ENCODE data around the gene PPP2R5B. TPM values are rescaled to one million over a fixed set of nuclear protein-coding genes. Genes with fewer than 3 reads are reported as not detected.

Gene PPP2R5B
- total and polyA plus RNA-seq, 9 of the 15 experiments (the other 6 are each of a cell fraction or from before 2014, with no cell fraction given), result 0.10 to 7.8 (median 3.3) TPM

DNA sequence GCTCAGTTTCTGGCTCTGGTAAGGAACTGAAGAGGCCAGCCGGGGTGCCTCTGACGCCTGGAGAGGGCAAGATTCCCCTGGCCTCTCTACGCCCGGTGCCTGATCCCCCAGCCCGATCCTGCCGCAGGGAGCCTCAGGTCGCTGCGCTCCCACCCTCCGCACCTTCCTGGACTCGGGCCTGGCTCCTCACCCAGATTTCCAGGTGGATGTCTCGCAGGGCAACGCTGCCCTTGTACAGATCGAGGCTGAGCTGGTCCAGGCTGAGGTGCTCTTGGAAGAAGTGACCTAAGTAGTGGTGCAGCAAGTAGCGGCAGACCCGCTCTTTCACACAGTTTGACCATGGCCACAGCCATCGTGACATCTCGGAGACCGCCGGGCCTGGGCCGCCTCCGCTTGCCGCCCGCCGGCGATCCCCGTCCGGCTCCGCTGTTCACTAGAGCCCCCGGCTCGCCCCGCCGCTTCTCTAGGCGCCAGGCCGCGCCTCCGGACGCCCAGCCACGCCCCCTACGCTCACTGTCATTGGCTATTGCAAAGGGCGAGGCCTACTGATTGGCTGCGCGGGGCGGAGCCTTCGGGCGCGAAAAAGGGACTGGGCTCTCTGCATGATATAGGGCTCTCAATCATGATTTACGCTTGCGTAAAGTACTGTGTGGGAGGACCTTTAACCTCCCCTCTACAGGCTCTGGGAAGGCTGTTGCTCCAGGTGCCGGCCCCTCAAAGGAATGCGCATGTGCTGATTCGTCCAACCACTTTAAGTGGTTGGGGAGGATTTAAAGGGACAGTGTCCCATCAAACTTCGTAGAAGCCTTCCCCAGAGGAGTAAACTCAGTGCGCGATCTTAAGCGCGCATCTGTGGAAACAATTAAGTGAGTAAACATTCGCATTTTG, 7.5 kb upstream of the PPP2R5B start, which contains the start of gene ATG2A (continued):
- TF ChIP-seq, protein P1, sequence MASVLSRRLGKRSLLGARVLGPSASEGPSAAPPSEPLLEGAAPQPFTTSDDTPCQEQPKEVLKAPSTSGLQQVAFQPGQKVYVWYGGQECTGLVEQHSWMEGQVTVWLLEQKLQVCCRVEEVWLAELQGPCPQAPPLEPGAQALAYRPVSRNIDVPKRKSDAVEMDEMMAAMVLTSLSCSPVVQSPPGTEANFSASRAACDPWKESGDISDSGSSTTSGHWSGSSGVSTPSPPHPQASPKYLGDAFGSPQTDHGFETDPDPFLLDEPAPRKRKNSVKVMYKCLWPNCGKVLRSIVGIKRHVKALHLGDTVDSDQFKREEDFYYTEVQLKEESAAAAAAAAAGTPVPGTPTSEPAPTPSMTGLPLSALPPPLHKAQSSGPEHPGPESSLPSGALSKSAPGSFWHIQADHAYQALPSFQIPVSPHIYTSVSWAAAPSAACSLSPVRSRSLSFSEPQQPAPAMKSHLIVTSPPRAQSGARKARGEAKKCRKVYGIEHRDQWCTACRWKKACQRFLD (CRISPR knock-in tag; IDR thresholded peaks at IDR 0.05), result no peak
- TF ChIP-seq, protein P2, sequence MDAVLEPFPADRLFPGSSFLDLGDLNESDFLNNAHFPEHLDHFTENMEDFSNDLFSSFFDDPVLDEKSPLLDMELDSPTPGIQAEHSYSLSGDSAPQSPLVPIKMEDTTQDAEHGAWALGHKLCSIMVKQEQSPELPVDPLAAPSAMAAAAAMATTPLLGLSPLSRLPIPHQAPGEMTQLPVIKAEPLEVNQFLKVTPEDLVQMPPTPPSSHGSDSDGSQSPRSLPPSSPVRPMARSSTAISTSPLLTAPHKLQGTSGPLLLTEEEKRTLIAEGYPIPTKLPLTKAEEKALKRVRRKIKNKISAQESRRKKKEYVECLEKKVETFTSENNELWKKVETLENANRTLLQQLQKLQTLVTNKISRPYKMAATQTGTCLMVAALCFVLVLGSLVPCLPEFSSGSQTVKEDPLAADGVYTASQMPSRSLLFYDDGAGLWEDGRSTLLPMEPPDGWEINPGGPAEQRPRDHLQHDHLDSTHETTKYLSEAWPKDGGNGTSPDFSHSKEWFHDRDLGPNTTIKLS (IDR thresholded peaks at IDR 0.05; ENCODE audit: borderline replicate concordance, low read depth), result no peak
- TF ChIP-seq E2F3 (CRISPR knock-in tag; IDR thresholded peaks at IDR 0.05) (0 out of 2 replicates have a peak, but pooled peaks have one; percentile 20), NFYB (IDR thresholded peaks at IDR 0.05; ENCODE audit: extremely low read depth, insufficient read length) (peak; percentile 79), SMAD2 (IDR thresholded peaks at IDR 0.05; ENCODE audit: low read depth, low read length) (no peak), SMAD4 (CRISPR knock-in tag; conservative IDR thresholded peaks at IDR 0.05) (peak; percentile 9; the same call in 1 of the 2 replicates), CREB3 (tag; conservative IDR thresholded peaks at IDR 0.05; ENCODE audit: low read depth) (no peak), ZFX (CRISPR knock-in tag; IDR thresholded peaks at IDR 0.05) (peak; percentile 100), ZNF316 (IDR thresholded peaks at IDR 0.05) (no peak), KLF6 (CRISPR knock-in tag; IDR thresholded peaks at IDR 0.05; ENCODE audit: borderline replicate concordance) (no peak)
- TF ChIP-seq, protein P3, sequence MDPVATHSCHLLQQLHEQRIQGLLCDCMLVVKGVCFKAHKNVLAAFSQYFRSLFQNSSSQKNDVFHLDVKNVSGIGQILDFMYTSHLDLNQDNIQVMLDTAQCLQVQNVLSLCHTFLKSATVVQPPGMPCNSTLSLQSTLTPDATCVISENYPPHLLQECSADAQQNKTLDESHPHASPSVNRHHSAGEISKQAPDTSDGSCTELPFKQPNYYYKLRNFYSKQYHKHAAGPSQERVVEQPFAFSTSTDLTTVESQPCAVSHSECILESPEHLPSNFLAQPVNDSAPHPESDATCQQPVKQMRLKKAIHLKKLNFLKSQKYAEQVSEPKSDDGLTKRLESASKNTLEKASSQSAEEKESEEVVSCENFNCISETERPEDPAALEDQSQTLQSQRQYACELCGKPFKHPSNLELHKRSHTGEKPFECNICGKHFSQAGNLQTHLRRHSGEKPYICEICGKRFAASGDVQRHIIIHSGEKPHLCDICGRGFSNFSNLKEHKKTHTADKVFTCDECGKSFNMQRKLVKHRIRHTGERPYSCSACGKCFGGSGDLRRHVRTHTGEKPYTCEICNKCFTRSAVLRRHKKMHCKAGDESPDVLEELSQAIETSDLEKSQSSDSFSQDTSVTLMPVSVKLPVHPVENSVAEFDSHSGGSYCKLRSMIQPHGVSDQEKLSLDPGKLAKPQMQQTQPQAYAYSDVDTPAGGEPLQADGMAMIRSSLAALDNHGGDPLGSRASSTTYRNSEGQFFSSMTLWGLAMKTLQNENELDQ (CRISPR knock-in tag; IDR thresholded peaks at IDR 0.05; ENCODE audit: borderline replicate concordance), result peak; percentile 21; the same call in 1 of the 2 replicates
